Measurements from ENCODE around the gene DDIT4.

DDIT4 gene

DNA sequence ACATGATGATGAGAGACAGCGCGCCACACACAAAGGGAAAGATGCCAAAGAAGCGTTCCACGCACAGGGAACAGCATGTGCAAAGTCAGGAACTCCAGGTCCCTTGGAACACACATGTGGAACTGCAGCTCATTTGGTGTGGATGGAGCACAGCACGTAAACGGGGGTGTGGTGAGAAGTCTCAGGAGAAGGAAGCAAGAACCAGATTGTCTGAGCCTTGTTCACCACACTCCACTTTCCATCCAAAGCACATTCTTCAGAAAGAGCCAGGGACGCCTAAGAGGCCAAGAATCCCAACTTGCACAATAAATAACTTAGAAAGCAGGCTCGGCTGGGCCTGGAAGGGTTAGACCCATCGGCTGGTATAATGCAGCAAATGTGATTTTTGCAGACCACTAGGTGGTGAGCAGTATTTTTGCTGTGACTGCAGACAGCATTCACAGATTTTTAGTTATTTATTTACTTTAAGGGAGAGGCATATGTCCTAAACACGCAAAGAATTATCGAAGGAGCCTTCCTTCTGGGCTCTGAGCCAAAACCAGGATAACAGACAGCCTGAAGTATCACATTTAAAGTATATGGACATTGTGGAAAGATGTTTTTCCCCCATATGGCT is 29.8 kb upstream of the DDIT4 start:
- H3K27ac ChIP-seq = peak overlapping the region; percentile 53
- TF ChIP-seq ZFX (IDR thresholded peaks at IDR 0.05) = no peak
- TF ChIP-seq, protein P1, sequence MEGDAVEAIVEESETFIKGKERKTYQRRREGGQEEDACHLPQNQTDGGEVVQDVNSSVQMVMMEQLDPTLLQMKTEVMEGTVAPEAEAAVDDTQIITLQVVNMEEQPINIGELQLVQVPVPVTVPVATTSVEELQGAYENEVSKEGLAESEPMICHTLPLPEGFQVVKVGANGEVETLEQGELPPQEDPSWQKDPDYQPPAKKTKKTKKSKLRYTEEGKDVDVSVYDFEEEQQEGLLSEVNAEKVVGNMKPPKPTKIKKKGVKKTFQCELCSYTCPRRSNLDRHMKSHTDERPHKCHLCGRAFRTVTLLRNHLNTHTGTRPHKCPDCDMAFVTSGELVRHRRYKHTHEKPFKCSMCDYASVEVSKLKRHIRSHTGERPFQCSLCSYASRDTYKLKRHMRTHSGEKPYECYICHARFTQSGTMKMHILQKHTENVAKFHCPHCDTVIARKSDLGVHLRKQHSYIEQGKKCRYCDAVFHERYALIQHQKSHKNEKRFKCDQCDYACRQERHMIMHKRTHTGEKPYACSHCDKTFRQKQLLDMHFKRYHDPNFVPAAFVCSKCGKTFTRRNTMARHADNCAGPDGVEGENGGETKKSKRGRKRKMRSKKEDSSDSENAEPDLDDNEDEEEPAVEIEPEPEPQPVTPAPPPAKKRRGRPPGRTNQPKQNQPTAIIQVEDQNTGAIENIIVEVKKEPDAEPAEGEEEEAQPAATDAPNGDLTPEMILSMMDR (conservative IDR thresholded peaks at IDR 0.05) = no peak

DNA sequence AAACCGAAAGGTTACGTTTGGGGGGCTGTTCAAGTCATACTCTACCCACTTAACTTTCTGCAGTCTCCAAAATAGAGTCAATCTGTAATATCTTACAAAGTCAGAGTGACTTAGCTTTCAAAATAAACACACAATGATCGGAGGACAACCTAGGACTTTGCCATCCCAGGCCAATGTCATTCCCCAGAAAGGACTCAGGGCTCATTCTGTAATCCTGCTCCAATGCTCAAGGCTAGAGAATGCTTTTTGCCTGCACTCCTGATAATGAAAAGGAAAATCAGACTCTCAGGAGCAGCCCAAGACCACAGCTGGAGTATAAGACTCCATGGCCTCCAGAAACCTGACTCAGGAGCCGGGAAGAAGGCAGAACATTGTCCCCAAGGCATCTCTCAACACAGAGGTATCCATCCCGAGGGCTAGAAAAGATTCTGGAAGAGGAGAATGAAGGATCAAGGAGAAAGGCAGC is 29.1 kb upstream of the DDIT4 start:
- H3K27ac ChIP-seq = peak overlapping the region; percentile 53
- TF ChIP-seq, protein P1 (conservative IDR thresholded peaks at IDR 0.05) = no peak
- no peak for TF ChIP-seq ZFX (IDR thresholded peaks at IDR 0.05)

DNA sequence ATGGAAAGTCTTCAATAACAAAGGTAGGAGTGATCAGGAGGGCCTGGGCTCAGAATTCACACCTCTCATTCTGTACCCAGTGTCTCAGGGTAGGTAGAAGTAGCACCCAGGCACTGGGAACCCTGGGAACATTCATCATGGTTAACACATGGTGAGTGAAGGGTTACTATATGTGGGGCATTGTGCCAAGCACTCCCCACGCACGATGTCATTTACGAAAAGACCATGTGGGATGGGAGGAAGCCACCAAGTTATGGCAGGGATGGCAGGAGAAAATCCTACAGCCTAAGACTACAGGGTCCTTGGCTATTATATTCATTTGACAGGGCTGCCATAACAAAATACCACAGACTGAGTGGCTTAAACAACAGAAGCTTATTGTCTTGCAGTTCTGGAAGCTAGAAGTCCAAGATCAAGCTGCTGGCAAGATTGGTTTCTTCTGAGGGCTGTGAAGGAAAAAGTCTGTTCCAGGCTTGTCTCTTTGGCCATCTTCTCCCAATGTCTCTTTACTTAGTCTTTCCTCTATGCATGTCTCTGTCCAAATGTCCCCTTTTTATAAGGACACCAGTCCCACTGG is 27.7 kb upstream of the DDIT4 start:
- TF ChIP-seq, protein P1 (conservative IDR thresholded peaks at IDR 0.05) = no peak
- TF ChIP-seq ZFX (IDR thresholded peaks at IDR 0.05) = no peak

DNA sequence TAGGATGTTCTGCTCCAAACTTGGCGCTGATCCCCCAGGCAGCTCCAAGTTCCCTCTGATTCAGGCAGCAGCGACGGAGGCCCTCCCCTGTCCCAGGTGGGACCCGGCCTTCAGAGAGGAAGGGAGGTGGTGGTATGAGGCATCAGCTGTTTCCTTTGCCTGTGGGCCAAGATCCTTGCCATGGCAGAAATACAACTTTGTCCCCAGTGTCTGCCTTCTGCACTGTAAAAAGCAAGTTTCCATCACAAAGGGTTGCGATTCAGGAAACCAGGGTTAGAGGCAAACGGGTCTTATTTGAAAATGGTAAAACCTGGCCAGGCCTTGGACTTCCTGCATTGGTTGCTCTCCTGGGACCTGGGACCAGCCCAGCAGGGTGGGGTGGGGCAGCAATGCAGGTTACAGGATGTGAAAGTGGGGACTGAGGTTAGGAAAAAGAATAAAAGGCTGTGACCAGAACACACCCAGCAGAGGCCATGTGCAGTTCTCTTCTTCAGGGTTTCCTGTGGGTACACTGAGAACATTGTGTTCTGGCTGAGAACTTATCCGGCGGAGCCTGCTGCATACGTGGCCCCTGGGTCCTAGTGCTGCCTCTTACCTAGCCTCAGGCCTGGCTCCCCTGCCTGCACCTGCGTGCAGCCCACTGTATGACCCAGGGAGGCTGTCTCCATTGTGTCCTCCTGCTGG is 25.1 kb upstream of the DDIT4 start:
- no peak for TF ChIP-seq ZFX (IDR thresholded peaks at IDR 0.05)
- TF ChIP-seq, protein P1 (conservative IDR thresholded peaks at IDR 0.05) = no peak
- peak overlapping the region; percentile 80 for H3K27ac ChIP-seq

More for the DNA sequence above, 27.7 kb upstream of the DDIT4 start:
- H3K27ac ChIP-seq = peak overlapping the region; percentile 53

DNA sequence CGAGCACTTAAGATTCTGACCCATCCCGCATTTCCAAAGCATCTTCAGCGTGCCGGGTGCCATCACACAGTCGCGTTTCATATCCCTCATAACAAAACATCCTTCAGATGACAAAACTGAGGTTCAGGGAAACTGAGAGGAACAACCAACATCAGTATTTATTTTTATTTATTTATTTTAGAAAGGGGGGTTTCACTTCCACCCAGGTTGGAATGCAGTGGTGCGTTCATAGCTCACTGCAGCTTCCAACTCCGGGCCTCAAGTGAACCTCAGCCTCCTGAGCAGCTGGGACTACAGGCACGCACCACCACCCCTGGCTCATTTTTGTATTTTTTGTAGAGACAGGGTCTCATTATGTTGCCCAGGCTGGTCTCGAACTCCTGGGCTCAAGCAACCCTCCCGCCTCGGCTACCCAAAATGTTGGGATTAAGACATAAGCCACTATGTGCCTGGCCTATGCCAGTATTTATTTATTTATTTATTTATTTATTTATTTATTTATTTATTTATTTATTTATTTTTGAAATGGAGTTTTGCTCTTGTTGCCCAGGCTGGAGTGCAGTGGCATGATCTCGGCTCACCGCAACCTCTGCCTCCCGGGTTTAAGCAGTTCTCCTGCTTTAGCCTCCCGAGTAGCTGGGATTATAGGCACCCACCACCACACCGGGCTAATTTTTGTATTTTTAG is 24.4 kb upstream of the DDIT4 start:
- peak overlapping the region; percentile 80 for H3K27ac ChIP-seq

DNA sequence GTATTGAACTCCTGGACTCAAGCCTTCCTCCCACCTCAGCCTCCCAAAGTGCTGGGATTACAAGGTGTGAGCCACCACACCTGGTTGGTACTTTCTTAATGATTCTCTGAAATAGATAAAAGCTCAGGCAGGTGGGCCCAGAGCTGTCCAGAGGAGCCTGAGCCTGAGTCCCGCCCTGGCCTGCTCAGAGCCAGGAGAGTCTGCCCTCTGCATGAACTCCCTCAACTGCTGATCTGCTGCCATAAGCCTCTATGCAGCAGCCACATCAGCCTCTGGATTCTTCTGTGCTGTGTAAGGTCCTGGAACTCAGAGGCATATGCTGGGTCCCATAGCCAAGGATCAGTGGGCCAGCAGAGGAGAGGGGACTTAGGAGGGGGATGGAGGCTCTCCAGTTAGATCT is 23.1 kb upstream of the DDIT4 start:
- no peak overlapping the region for H3K27ac ChIP-seq

DNA sequence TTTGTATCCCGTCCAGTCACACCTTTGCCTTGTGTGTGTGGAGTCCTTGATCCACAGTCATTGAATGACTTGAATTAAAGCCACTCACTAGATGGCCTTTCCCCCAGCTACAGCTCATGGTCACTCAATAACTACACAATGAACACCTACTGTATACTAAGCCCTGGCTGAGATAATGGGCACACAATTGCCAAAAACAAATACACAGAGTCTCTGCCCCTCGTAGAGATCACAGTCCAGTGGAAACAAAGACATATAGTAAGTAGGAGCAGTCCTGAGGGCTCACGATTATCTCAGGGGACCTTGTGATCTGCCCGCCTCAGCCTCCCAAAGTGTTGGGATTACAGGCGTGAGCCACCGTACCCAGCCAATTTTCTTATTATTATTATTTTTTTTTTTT is 22.1 kb upstream of the DDIT4 start:
- no peak overlapping the region for H3K27ac ChIP-seq
- TF ChIP-seq, protein P1 (conservative IDR thresholded peaks at IDR 0.05) = no peak

More for the DNA sequence above, 23.1 kb upstream of the DDIT4 start:
- TF ChIP-seq ZFX (IDR thresholded peaks at IDR 0.05) = no peak
- TF ChIP-seq, protein P1 (conservative IDR thresholded peaks at IDR 0.05) = no peak
